B cell (primary cell): ENCODE data around the gene HAT1. TPM values are rescaled to one million over a fixed set of nuclear protein-coding genes. Genes with fewer than 3 reads are reported as not detected.

ENCODE experiments used
- ATAC-seq: fragments of 200-7000 bp; cut with Tn5 transposase; one replicate; pipeline ENCODE4 v1.10.0; 2021; ENCODE audit warnings: low read depth, mild to moderate bottlenecking, moderate number of reproducible peaks, moderate library complexity
- CTCF ChIA-PET: fragments of 350-600 bp; sonication (Branson Sonifier 250); formaldehyde crosslinking; loops from one replicate; lab custom pipeline; 2021; ENCODE audit warnings: antibody characterized with exemption, inconsistent platforms; lab: Charles Lee
- POLR2A ChIA-PET: fragments of 350-600 bp; sonication (Branson Sonifier 250); formaldehyde crosslinking; loops from one replicate; lab custom pipeline; 2021; ENCODE audit warnings: antibody characterized with exemption; lab: Charles Lee
- DNase-seq: peaks from one replicate; pipeline ENCODE4 v3.0.0; 2013
- H2AFZ ChIP-seq: 2 replicates; pipeline ENCODE4 v1.6.1; 2012; ENCODE audit warnings: mild to moderate bottlenecking, low read depth, low read length; ENCODE audit not compliant: insufficient read depth, poor library complexity, severe bottlenecking
- H3K27ac ChIP-seq, 2 donors: 1 replicate in 1 of 2; 2 replicates in 1 of 2; pipeline ENCODE4 v1.5.1; 2012 to 2013; ENCODE audit warnings: low read length in 2 of 2, mild to moderate bottlenecking in 2 of 2, moderate library complexity in 1 of 2
- H3K27me3 ChIP-seq, 4 experiments: fragments of 200-600 bp in 1 of 4; sonication (generic) in 1 of 4; replicated peaks in 1 of 4; 1 replicate in 2 of 4; 2 replicates in 2 of 4; pipeline versions ENCODE4 v1.6.1 to v1.7.0; 2013 to 2016; ENCODE audit warnings: low read length in 3 of 4, mild to moderate bottlenecking in 2 of 4, mixed read lengths in 1 of 4, moderate library complexity in 1 of 4; ENCODE audit not compliant: insufficient read depth in 4 of 4, control insufficient read depth in 3 of 4; ENCODE audit errors: control extremely low read depth in 1 of 4
- H3K36me3 ChIP-seq, 2 experiments: replicated peaks in 1 of 2; 1 replicate in 1 of 2; 2 replicates in 1 of 2; pipeline versions ENCODE4 v1.6.1 to v1.7.1; 2013; ENCODE audit warnings: low read length in 1 of 2; ENCODE audit not compliant: insufficient read depth in 2 of 2, control insufficient read depth in 1 of 2; ENCODE audit errors: control extremely low read depth in 1 of 2, extremely low read depth in 1 of 2
- H3K4me1 ChIP-seq, 2 donors: fragments of 200-600 bp in 1 of 2; sonication (generic) in 1 of 2; 1 replicate in 1 of 2; 2 replicates in 1 of 2; pipeline versions ENCODE4 v1.5.1 to v1.6.1; 2013 to 2017; ENCODE audit warnings: low read length in 2 of 2; ENCODE audit not compliant: control insufficient read depth in 2 of 2, insufficient read depth in 2 of 2
- H3K4me2 ChIP-seq: replicated peaks from 2 replicates; pipeline ENCODE3; 2012; ENCODE audit warnings: mild to moderate bottlenecking, low read depth, low read length; ENCODE audit not compliant: poor library complexity, severe bottlenecking
- H3K4me3 ChIP-seq, 5 experiments: fragments of 200-600 bp in 1 of 5; sonication (generic) in 1 of 5; 1 replicate in 3 of 5; 2 replicates in 2 of 5; pipeline versions ENCODE4 v1.5.1 to v1.7.0; 2011 to 2016; ENCODE audit warnings: low read length in 4 of 5, mild to moderate bottlenecking in 4 of 5, low read depth in 2 of 5, control low read depth in 1 of 5, moderate library complexity in 1 of 5; ENCODE audit not compliant: insufficient read depth in 1 of 5; ENCODE audit errors: control extremely low read depth in 1 of 5, extremely low read depth in 1 of 5
- H3K79me2 ChIP-seq: fragments of 200-600 bp; sonication (generic); one replicate; pipeline ENCODE4 v1.6.0; 2016; ENCODE audit warnings: low read length; ENCODE audit not compliant: control insufficient read depth, insufficient read depth
- H3K9ac ChIP-seq: fragments of 200-600 bp; sonication (generic); 2 replicates; pipeline ENCODE4 v1.6.1; 2017; ENCODE audit warnings: mild to moderate bottlenecking, low read length, moderate library complexity
- H3K9me3 ChIP-seq, 3 donors: one replicate each; pipeline versions ENCODE4 v1.6.1 to v1.7.1; 2013; ENCODE audit warnings: low read length in 2 of 3; ENCODE audit not compliant: control insufficient read depth in 2 of 3, insufficient read depth in 1 of 3; ENCODE audit errors: control extremely low read depth in 1 of 3
- H4K20me1 ChIP-seq: 2 replicates; pipeline ENCODE4 v1.6.0; 2012; ENCODE audit warnings: mild to moderate bottlenecking, low read length; ENCODE audit not compliant: insufficient read depth, control insufficient read depth, poor library complexity, severe bottlenecking
- H3K27ac Mint-ChIP-seq: one replicate; pipeline ENCODE4 v1.8.0; 2021; ENCODE audit warnings: mixed read lengths
- H3K27me3 Mint-ChIP-seq: one replicate; pipeline ENCODE4 v1.8.0; 2021; ENCODE audit warnings: mixed read lengths
- H3K4me1 Mint-ChIP-seq: one replicate; pipeline ENCODE4 v1.8.0; 2021; ENCODE audit warnings: mixed read lengths
- H3K4me3 Mint-ChIP-seq: one replicate; pipeline ENCODE4 v1.8.0; 2021; ENCODE audit warnings: mixed read lengths
- H3K9me3 Mint-ChIP-seq: one replicate; pipeline ENCODE4 v1.8.0; 2022; ENCODE audit warnings: mixed read lengths; ENCODE audit not compliant: insufficient read depth
- CTCF ChIP-seq: fragments of 200-600 bp; IDR thresholded peaks from one replicate; pipeline ENCODE4 v1.8.0; 2022; ENCODE audit warnings: antibody characterized with exemption, mild to moderate bottlenecking
- EZH2 ChIP-seq: IDR thresholded peaks from 2 replicates; pipeline ENCODE4 v1.6.1; 2012; ENCODE audit warnings: borderline replicate concordance, low read depth, mild to moderate bottlenecking, moderate library complexity, low read length; ENCODE audit not compliant: insufficient read depth, poor library complexity, severe bottlenecking
- WGBS: methylation state at CpG from one replicate; pipeline ENCODE4 v1.1.5; 2013; ENCODE audit warnings: missing lambda C conversion rate; ENCODE audit not compliant: insufficient coverage; 5-methylcytosine and 5-hydroxymethylcytosine counted together
- intact Hi-C: fragments of 100-400 bp; cut with micrococcal nuclease; formaldehyde crosslinking; loops from one replicate; pipeline ENCODE4 v1.10.0; 2022
- polyA plus RNA-seq: library from polyadenylated mRNA; depleted of rRNA; stranded (reverse); fragments of >200 nt; gene quantifications from 2 replicates; pipeline ENCODE4 v1.2.3, GENCODE V29; 2012
- total RNA-seq, 2 donors: library from RNA; stranded (reverse); fragments of 120-200 nt in 1 of 2; gene quantifications; 1 replicate in 1 of 2; 2 replicates in 1 of 2; pipeline versions ENCODE4 v1.2.3 to v1.2.4, GENCODE V29; 2013 to 2022

HAT1 gene
- total and polyA plus RNA-seq, 2 donors (not counting 1 experiment from before 2014, with no cell fraction given), result 12.0 to 25.1 TPM

- H3K27ac ChIP-seq, result no peak overlapping the region
- no peaks in the 10 kb centered on the region for H3K4me1 Mint-ChIP-seq
- H3K9ac ChIP-seq, result no peak overlapping the region
- H3K27me3 Mint-ChIP-seq, result no peaks in the 10 kb centered on the region
- no peaks in the 10 kb centered on the region for H4K20me1 ChIP-seq
- no peak overlapping the region for H2AFZ ChIP-seq
- no peak overlapping the region for H3K4me2 ChIP-seq
- no peak for DNase-seq
- TF ChIP-seq EZH2 (no peak), CTCF (no peak)
- H3K9me3 Mint-ChIP-seq, result no peaks in the 10 kb centered on the region
- intact Hi-C loops, result no loop called here
- ATAC-seq, result no peak
- H3K4me3 Mint-ChIP-seq, result no peak overlapping the region
- H3K27ac Mint-ChIP-seq, result no peak overlapping the region
- peaks cover 2 to 11% of the 10 kb centered on the region in 2 experiments for H3K36me3 ChIP-seq
- ChIA-PET POLR2A (no interaction called here), CTCF (no interaction called here)
- H3K9me3 ChIP-seq, result no peaks in the 10 kb centered on the region
- WGBS, result 100% methylated on average over 2 of the region's 2 CpGs
- no peak overlapping the region for H3K4me3 ChIP-seq
- no peaks in the 10 kb centered on the region for H3K4me1 ChIP-seq
- no peaks in the 10 kb centered on the region for H3K27me3 ChIP-seq
- H3K79me2 ChIP-seq, result no peaks in the 10 kb centered on the region
These were observed 62.8 kb downstream of the HAT1 start for GRCh38 chr2:171985076-171985475.

- no peak overlapping the region for H3K27ac Mint-ChIP-seq
- ATAC-seq, result no peak
- CTCF ChIA-PET, result no interaction called here
These were observed 64.5 kb downstream of the HAT1 start for GRCh38 chr2:171986778-171987177.

More at GRCh38 chr2:171986778-171987177, 64.5 kb downstream of the HAT1 start:
- intact Hi-C loops, result no loop called here
- no peaks in the 10 kb centered on the region for H3K4me1 ChIP-seq
- H3K4me2 ChIP-seq, result no peak overlapping the region
- no peaks in the 10 kb centered on the region for H3K9me3 ChIP-seq
- H3K9me3 Mint-ChIP-seq, result no peaks in the 10 kb centered on the region
- no peaks in the 10 kb centered on the region for H3K4me1 Mint-ChIP-seq
- no peaks in the 10 kb centered on the region for H3K27me3 ChIP-seq
- no peaks in the 10 kb centered on the region for H3K27me3 Mint-ChIP-seq
- H3K27ac ChIP-seq, result no peak overlapping the region
- H2AFZ ChIP-seq, result no peak overlapping the region
- WGBS, result 80% methylated on average over 2 of the region's 4 CpGs
- POLR2A ChIA-PET, result no interaction called here
- no peaks in the 10 kb centered on the region for H4K20me1 ChIP-seq
- TF ChIP-seq CTCF (no peak), EZH2 (no peak)
- H3K79me2 ChIP-seq, result no peaks in the 10 kb centered on the region
- no peak for DNase-seq
- H3K9ac ChIP-seq, result no peak overlapping the region
- H3K4me3 ChIP-seq, result no peak overlapping the region
- H3K36me3 ChIP-seq, result no peaks in the 10 kb centered on the region
- H3K4me3 Mint-ChIP-seq, result no peak overlapping the region
